H9 (cell line): Measurements from ENCODE around the gene SCUBE2. TPM values are rescaled to one million over a fixed set of nuclear protein-coding genes. Genes with fewer than 3 reads are reported as not detected.
A peak's percentile ranks its signal among the peaks of the same experiment; 100 is the strongest.

Experiments used
- DNase-seq: peaks from one replicate; pipeline ENCODE4 v3.0.0-alpha.2; 2017
- H2AFZ ChIP-seq: one replicate; pipeline ENCODE4 v1.6.1; 2013; ENCODE audit warnings: mild to moderate bottlenecking, low read length, control low read depth, moderate library complexity
- H2AK5ac ChIP-seq: 2 replicates; pipeline ENCODE4 v1.6.1; 2013; ENCODE audit warnings: low read length, control low read depth, mixed read lengths; ENCODE audit not compliant: insufficient read length
- H2BK120ac ChIP-seq: one replicate; pipeline ENCODE4 v1.6.1; 2013; ENCODE audit warnings: low read depth, mild to moderate bottlenecking, low read length, control low read depth, inconsistent platforms; ENCODE audit not compliant: poor library complexity, severe bottlenecking
- H2BK12ac ChIP-seq: 2 replicates; pipeline ENCODE4 v1.6.1; 2013; ENCODE audit warnings: low read length, control low read depth, mixed read lengths, low read depth; ENCODE audit not compliant: insufficient read length
- H2BK15ac ChIP-seq: 2 replicates; pipeline ENCODE4 v1.6.1; 2013; ENCODE audit warnings: low read depth, low read length, control low read depth
- H2BK20ac ChIP-seq: one replicate; pipeline ENCODE4 v1.6.1; 2013; ENCODE audit warnings: low read depth, mild to moderate bottlenecking, low read length, control low read depth, inconsistent platforms; ENCODE audit not compliant: poor library complexity, severe bottlenecking
- H2BK5ac ChIP-seq: 2 replicates; pipeline ENCODE4 v1.6.1; 2013; ENCODE audit warnings: low read length, control low read depth, mixed read lengths; ENCODE audit not compliant: insufficient read length
- H3K14ac ChIP-seq: 2 replicates; pipeline ENCODE4 v1.6.1; 2013; ENCODE audit warnings: low read length, control low read depth; ENCODE audit not compliant: insufficient read depth
- H3K18ac ChIP-seq: 2 replicates; pipeline ENCODE4 v1.6.1; 2013; ENCODE audit warnings: low read depth, mild to moderate bottlenecking, mixed read lengths, low read length, control low read depth; ENCODE audit not compliant: insufficient read length
- H3K23ac ChIP-seq: 2 replicates; pipeline ENCODE4 v1.6.1; 2013; ENCODE audit warnings: low read length, control low read depth, mixed read lengths, low read depth; ENCODE audit not compliant: insufficient read length
- H3K23me2 ChIP-seq: 2 replicates; pipeline ENCODE4 v1.6.1; 2013; ENCODE audit warnings: low read depth, mild to moderate bottlenecking, mixed read lengths, low read length, control low read depth; ENCODE audit not compliant: insufficient read length, poor library complexity, severe bottlenecking
- H3K27ac ChIP-seq: 2 replicates; pipeline ENCODE4 v1.5.1; 2013; ENCODE audit warnings: low read length, control low read depth, mixed read lengths, low read depth; ENCODE audit not compliant: insufficient read length
- H3K27me3 ChIP-seq: 2 replicates; pipeline ENCODE4 v1.6.1; 2013; ENCODE audit warnings: low read length, control low read depth, inconsistent platforms; ENCODE audit not compliant: insufficient read depth
- H3K4ac ChIP-seq: 2 replicates; pipeline ENCODE4 v1.6.1; 2013; ENCODE audit warnings: low read depth, mild to moderate bottlenecking, control low read depth, inconsistent platforms, low read length, moderate library complexity
- H3K4me1 ChIP-seq: 2 replicates; pipeline ENCODE4 v1.6.1; 2013; ENCODE audit warnings: low read length, control low read depth, inconsistent platforms; ENCODE audit not compliant: insufficient read depth
- H3K4me2 ChIP-seq: 2 replicates; pipeline ENCODE4 v1.6.1; 2013; ENCODE audit warnings: low read length, control low read depth, mixed read lengths; ENCODE audit not compliant: insufficient read length, insufficient read depth
- H3K56ac ChIP-seq: 2 replicates; pipeline ENCODE4 v1.6.1; 2013; ENCODE audit warnings: low read depth, mild to moderate bottlenecking, mixed read lengths, low read length, control low read depth; ENCODE audit not compliant: insufficient read length
- H3K79me1 ChIP-seq: 2 replicates; pipeline ENCODE4 v1.6.1; 2013; ENCODE audit warnings: low read depth, mild to moderate bottlenecking, moderate library complexity, low read length, control low read depth, inconsistent platforms; ENCODE audit not compliant: insufficient read depth, poor library complexity, severe bottlenecking
- H3K79me2 ChIP-seq: 2 replicates; pipeline ENCODE4 v1.6.1; 2013; ENCODE audit warnings: low read length, control low read depth, inconsistent platforms; ENCODE audit not compliant: insufficient read depth
- H3K9ac ChIP-seq: 2 replicates; pipeline ENCODE4 v1.6.1; 2013; ENCODE audit warnings: low read length, control low read depth, mixed read lengths; ENCODE audit not compliant: insufficient read length; ENCODE audit errors: extremely low read depth
- H3K9me3 ChIP-seq: one replicate; pipeline ENCODE4 v1.6.1; 2013; ENCODE audit warnings: low read depth, low read length, inconsistent platforms; ENCODE audit not compliant: control insufficient read depth
- H3T11ph ChIP-seq: one replicate; pipeline ENCODE4 v1.6.1; 2013; ENCODE audit warnings: mild to moderate bottlenecking, low read length, control low read depth, inconsistent platforms
- H4K20me1 ChIP-seq: one replicate; pipeline ENCODE4 v1.6.1; 2013; ENCODE audit not compliant: control insufficient read depth, insufficient read length, insufficient read depth
- H4K5ac ChIP-seq: 2 replicates; pipeline ENCODE4 v1.6.1; 2013; ENCODE audit warnings: low read depth, mild to moderate bottlenecking, mixed read lengths, low read length, control low read depth; ENCODE audit not compliant: insufficient read length
- H4K8ac ChIP-seq: replicated peaks from 2 replicates; pipeline ENCODE4 v1.6.1; 2013; ENCODE audit warnings: low read length, control low read depth, mixed read lengths, low read depth; ENCODE audit not compliant: insufficient read length
- H4K91ac ChIP-seq: 2 replicates; pipeline ENCODE4 v1.6.1; 2013; ENCODE audit warnings: low read depth, mild to moderate bottlenecking, moderate library complexity, mixed read lengths, low read length, control low read depth; ENCODE audit not compliant: insufficient read length
- H3K27ac Mint-ChIP-seq, 3 experiments: 2 replicates in 2 of 3; 3 replicates in 1 of 3; pipeline ENCODE4 v1.8.0; 2020 to 2021; ENCODE audit warnings: mixed read lengths in 3 of 3, mild to moderate bottlenecking in 1 of 3, moderate library complexity in 1 of 3
- H3K27me3 Mint-ChIP-seq: 2 replicates; pipeline ENCODE4 v1.8.0; 2021; ENCODE audit warnings: low read depth, mild to moderate bottlenecking, moderate library complexity, mixed read lengths
- H3K36me3 Mint-ChIP-seq, 3 experiments: 2 replicates in 2 of 3; 3 replicates in 1 of 3; pipeline ENCODE4 v1.8.0; 2020 to 2021; ENCODE audit warnings: low read depth in 3 of 3, mixed read lengths in 3 of 3; ENCODE audit not compliant: insufficient read depth in 1 of 3
- H3K4me1 Mint-ChIP-seq, 2 experiments: 2 replicates each; pipeline ENCODE4 v1.8.0; 2020; ENCODE audit warnings: mixed read lengths in 2 of 2
- H3K4me3 Mint-ChIP-seq, 2 experiments: 2 replicates in 1 of 2; 3 replicates in 1 of 2; pipeline ENCODE4 v1.8.0; 2020 to 2021; ENCODE audit warnings: mild to moderate bottlenecking in 2 of 2, mixed read lengths in 2 of 2, moderate library complexity in 1 of 2
- H3K9me3 Mint-ChIP-seq, 2 experiments: 2 replicates in 1 of 2; 3 replicates in 1 of 2; pipeline ENCODE4 v1.8.0; 2020; ENCODE audit warnings: mild to moderate bottlenecking in 2 of 2, mixed read lengths in 2 of 2, moderate library complexity in 1 of 2
- WGBS: extraction: QIAGEN DNeasy Blood & Tissue Kit; methylation state at CpG from one replicate; pipeline ENCODE4 v1.1.7; 2013; ENCODE audit warnings: missing lambda C conversion rate, low lambda C conversion rate, mixed read lengths; ENCODE audit not compliant: insufficient read length; ENCODE audit errors: extremely low coverage; 5-methylcytosine and 5-hydroxymethylcytosine counted together
- total RNA-seq: library from RNA; stranded (reverse); gene quantifications from 2 replicates; pipeline ENCODE4 v1.2.1, GENCODE V29; 2021
- TF ChIP-seq, protein P1 (sequence below): fragments of 200-600 bp; sonication (generic); conservative IDR thresholded peaks from 3 replicates; pipeline ENCODE4 v1.8.0; 2021; ENCODE audit warnings: antibody characterized with exemption, mild to moderate bottlenecking

SCUBE2 gene
- total RNA-seq, 1 experiment from 2014 or later, result 1.6 TPM

- no peak overlapping the region for H3K27ac ChIP-seq
- no peak overlapping the region for H4K5ac ChIP-seq
- H2BK5ac ChIP-seq, result no peak overlapping the region
Observed at GRCh38 chr11:9037046-9037780, 54.2 kb downstream of the SCUBE2 start.

More at GRCh38 chr11:9037046-9037780, 54.2 kb downstream of the SCUBE2 start:
- Mint-ChIP-seq H3K4me3 (no peak overlapping the region; a peak in 1 of 5 replicates), H3K27ac (peak overlapping the region; percentile 27 to 96 (median 93); a peak in 4 of 7 replicates), H3K36me3 (no peaks in the 10 kb centered on the region), H3K27me3 (peaks cover 7% of the 10 kb centered on the region), H3K4me1 (peaks cover 31 to 32% of the 10 kb centered on the region in 2 experiments), H3K9me3 (no peaks in the 10 kb centered on the region)
- no peak overlapping the region for H4K91ac ChIP-seq
- H2BK12ac ChIP-seq, result no peak overlapping the region
- no peak overlapping the region for H2AK5ac ChIP-seq
- no peak overlapping the region for H4K8ac ChIP-seq
- TF ChIP-seq, protein P1, sequence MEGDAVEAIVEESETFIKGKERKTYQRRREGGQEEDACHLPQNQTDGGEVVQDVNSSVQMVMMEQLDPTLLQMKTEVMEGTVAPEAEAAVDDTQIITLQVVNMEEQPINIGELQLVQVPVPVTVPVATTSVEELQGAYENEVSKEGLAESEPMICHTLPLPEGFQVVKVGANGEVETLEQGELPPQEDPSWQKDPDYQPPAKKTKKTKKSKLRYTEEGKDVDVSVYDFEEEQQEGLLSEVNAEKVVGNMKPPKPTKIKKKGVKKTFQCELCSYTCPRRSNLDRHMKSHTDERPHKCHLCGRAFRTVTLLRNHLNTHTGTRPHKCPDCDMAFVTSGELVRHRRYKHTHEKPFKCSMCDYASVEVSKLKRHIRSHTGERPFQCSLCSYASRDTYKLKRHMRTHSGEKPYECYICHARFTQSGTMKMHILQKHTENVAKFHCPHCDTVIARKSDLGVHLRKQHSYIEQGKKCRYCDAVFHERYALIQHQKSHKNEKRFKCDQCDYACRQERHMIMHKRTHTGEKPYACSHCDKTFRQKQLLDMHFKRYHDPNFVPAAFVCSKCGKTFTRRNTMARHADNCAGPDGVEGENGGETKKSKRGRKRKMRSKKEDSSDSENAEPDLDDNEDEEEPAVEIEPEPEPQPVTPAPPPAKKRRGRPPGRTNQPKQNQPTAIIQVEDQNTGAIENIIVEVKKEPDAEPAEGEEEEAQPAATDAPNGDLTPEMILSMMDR, result no peak
- no peaks in the 10 kb centered on the region for H3K27me3 ChIP-seq
- no CpG with 5 or more reads among the region's 7 CpGs for WGBS
- no peak overlapping the region for H3K14ac ChIP-seq
- H3K79me1 ChIP-seq, result no peaks in the 10 kb centered on the region
- DNase-seq, result no peak
- H3K18ac ChIP-seq, result no peak overlapping the region
- no peaks in the 10 kb centered on the region for H3K9me3 ChIP-seq
- H3K23me2 ChIP-seq, result no peaks in the 10 kb centered on the region
- no peak overlapping the region for H3K4me2 ChIP-seq
- H2AFZ ChIP-seq, result no peak overlapping the region
- H4K20me1 ChIP-seq, result no peaks in the 10 kb centered on the region
- no peak overlapping the region for H2BK15ac ChIP-seq
- H3K4me1 ChIP-seq, result no peaks in the 10 kb centered on the region; the same call in 1 of the 2 replicates
- no peak overlapping the region for H3K23ac ChIP-seq
- H2BK120ac ChIP-seq, result no peak overlapping the region
- no peak overlapping the region for H3T11ph ChIP-seq
- H2BK20ac ChIP-seq, result no peak overlapping the region
- H3K9ac ChIP-seq, result no peak overlapping the region
- no peaks in the 10 kb centered on the region for H3K79me2 ChIP-seq
- no peak overlapping the region for H3K56ac ChIP-seq
- H3K4ac ChIP-seq, result no peak overlapping the region
